KG1 (cell line): ENCODE measurements around the gene UACA.
"Not testable (repeated sequence)": the region's sequence is repeated elsewhere in the genome, so short reads cannot be mapped to it uniquely, and the experiment has no call there.

Source experiments
- DNase-seq: peaks from one replicate; lab custom pipeline; 2025; lab: John Stamatoyannopoulos, UW

Gene UACA

GRCh38 chr15:70625011-70625410 lies 138.3 kb downstream of the UACA start:
- no peak for DNase-seq

- DNase-seq = no peak
These were observed 144.4 kb downstream of the UACA start for GRCh38 chr15:70618929-70619328.

- no peak for DNase-seq
These were observed 145.5 kb downstream of the UACA start for GRCh38 chr15:70617911-70618287.

GRCh38 chr15:70617076-70617910 lies 146.1 kb downstream of the UACA start:
- no peak for DNase-seq

- DNase-seq = not testable (repeated sequence)
These were observed 147.0 kb downstream of the UACA start for GRCh38 chr15:70616311-70616756.

- DNase-seq = no peak
These were observed 147.7 kb downstream of the UACA start for GRCh38 chr15:70615435-70616310.

GRCh38 chr15:70614221-70614620 lies 149.1 kb downstream of the UACA start:
- DNase-seq = no peak

GRCh38 chr15:70613271-70613670 lies 150.1 kb downstream of the UACA start:
- DNase-seq = no peak

- no peak for DNase-seq
These were observed 152.1 kb downstream of the UACA start for GRCh38 chr15:70611286-70611685.

- DNase-seq = no peak
These were observed 152.8 kb downstream of the UACA start for GRCh38 chr15:70610541-70610940.

- DNase-seq = no peak
These were observed 153.5 kb downstream of the UACA start for GRCh38 chr15:70609889-70610288.

GRCh38 chr15:70608144-70608543 lies 155.2 kb downstream of the UACA start:
- DNase-seq = no peak

- no peak for DNase-seq
These were observed 157.6 kb downstream of the UACA start for GRCh38 chr15:70605606-70606410.

GRCh38 chr15:70604666-70605315 lies 158.6 kb downstream of the UACA start:
- DNase-seq = no peak
